Esophagus squamous epithelium (tissue), 4 donors: ENCODE measurements around the gene RGPD6.
"Not testable (repeated sequence)": the region's sequence is repeated elsewhere in the genome, so short reads cannot be mapped to it uniquely, and the experiment has no call there.

Experiments used
- POLR2A ChIP-seq, 4 donors: fragments of 450-650 bp; IDR thresholded peaks; one replicate each; pipeline ENCODE4 v1.6.1; 2017; ENCODE audit warnings: antibody characterized with exemption in 4 of 4, mild to moderate bottlenecking in 4 of 4, moderate library complexity in 3 of 4
- TF ChIP-seq, protein P1 (sequence below), 6 experiments: fragments of 450-650 bp in 4 of 6; fragments of 200-600 bp in 2 of 6; sonication (generic) in 2 of 6; IDR thresholded peaks; one replicate each; pipeline ENCODE4 v1.5.1; 2016 to 2019; ENCODE audit warnings: antibody characterized with exemption in 6 of 6, mild to moderate bottlenecking in 4 of 6, moderate library complexity in 4 of 6

DNA sequence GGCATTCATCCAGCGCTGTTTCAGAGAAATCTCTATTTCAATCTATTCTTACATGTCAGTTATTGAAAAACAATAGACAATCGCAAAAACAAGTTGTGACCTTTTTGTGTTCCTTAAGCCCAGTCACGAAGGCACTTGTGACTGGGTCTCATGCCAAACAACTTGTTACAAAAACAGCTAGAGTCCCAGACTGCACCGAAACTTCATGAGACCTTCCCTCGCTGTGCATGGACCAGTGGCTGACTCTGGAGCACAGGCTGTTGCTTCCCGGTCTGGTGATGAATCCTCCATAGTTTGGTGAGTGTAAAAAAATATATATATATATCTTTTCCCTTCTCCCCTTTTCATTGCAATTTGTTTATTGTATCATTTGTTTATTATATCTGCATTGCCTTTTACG lies 99.7 kb downstream of the RGPD6 start:
- not testable (repeated sequence) for TF ChIP-seq POLR2A (IDR thresholded peaks at IDR 0.05)
- TF ChIP-seq, protein P1, sequence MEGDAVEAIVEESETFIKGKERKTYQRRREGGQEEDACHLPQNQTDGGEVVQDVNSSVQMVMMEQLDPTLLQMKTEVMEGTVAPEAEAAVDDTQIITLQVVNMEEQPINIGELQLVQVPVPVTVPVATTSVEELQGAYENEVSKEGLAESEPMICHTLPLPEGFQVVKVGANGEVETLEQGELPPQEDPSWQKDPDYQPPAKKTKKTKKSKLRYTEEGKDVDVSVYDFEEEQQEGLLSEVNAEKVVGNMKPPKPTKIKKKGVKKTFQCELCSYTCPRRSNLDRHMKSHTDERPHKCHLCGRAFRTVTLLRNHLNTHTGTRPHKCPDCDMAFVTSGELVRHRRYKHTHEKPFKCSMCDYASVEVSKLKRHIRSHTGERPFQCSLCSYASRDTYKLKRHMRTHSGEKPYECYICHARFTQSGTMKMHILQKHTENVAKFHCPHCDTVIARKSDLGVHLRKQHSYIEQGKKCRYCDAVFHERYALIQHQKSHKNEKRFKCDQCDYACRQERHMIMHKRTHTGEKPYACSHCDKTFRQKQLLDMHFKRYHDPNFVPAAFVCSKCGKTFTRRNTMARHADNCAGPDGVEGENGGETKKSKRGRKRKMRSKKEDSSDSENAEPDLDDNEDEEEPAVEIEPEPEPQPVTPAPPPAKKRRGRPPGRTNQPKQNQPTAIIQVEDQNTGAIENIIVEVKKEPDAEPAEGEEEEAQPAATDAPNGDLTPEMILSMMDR (IDR thresholded peaks at IDR 0.05), result not testable (repeated sequence)
